ENCODE results near the gene FGF11.
"Not testable (repeated sequence)": the region's sequence is repeated elsewhere in the genome, so short reads cannot be mapped to it uniquely, and the experiment has no call there.

FGF11 gene

DNA sequence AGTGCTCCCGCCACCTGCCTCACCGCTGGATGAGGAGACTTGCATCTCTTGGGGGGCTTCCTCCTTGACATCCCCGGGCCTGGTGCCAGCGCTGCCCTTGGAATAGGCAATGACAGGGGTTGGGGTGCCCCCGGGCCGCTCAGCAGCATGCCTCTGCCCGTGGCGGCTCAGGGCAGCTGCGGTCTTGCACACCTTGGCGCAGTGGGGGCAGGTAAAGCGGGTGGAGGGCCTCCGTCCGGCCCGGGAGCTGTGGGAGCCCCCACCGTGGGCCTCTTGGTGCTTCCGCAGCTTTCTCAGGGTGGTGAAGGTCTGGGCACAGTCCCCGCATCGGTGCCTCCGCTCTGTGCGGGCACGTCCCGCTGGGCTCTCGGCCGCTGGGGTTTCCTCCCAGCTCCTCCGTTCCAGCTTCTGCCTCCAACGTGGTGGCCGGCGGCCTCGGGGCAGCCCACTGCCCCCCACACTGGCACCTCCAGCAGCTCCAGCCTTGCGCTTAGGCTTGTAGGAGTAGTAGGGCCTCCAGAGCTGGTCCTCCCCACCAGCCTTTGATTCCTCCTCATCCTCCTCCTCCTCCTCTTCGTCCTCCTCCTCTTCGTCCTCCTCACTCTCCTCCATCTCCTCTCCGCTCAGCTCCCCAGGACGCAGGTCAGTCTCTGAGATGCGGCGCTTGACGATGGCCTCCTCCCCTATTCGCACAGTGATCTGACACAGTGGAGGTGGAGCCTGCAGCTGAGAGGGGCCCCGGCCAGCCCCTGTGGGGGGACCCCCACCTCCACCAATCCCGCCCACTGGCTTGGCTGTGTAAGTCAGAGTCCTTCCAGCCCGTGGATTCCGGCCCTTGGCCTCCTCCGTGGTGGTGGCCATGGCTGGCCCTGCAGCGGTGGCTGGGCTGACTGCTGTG is 23.4 kb downstream of the FGF11 start:
- DNase-seq (ENCODE audit: low spot score): no peak

DNA sequence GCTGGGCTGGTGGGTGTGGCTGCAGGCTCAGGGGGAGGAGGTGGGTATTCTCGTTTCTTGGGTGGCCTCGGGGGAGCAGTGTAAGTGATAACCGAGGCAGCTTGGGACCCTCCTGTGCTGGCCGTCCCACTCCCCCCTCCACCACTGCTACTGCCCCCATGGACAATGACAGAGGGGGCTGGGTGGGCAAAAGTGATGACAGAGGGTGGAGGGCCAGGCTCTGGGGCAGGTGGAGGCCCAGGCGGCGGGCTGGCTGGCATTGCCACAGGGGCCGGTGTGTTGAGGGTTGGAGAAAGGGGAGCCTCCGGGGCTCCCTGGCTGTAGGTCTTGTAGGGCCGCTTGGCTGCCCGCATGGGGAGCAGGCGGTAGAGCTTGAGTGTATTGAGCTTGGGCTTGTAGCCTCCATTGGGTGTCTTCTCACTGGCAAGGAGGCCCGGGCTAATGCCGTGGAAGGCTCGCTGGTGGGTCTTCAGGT is 24.1 kb downstream of the FGF11 start:
- DNase-seq (ENCODE audit: low spot score): no peak

DNA sequence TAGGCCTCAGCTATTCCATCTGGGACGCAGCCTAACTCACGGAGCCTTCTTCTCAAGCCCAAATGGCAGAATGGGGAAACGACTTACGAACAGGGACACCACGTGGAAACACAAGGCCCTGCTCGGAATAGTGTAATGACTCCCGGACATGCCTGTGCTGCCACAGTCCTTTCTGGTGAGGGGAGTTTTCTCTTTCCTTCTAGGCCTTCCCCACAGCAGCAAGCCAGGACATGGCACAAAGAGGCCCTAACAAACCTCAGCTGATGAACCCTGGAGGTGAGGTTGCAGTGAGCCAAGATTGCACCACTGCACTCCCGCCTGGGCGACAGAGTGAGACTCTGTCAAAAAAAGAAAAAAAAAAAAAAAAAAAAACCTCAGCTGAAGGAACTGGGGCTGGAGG is 24.8 kb downstream of the FGF11 start:
- DNase-seq (ENCODE audit: low spot score): no peak

DNA sequence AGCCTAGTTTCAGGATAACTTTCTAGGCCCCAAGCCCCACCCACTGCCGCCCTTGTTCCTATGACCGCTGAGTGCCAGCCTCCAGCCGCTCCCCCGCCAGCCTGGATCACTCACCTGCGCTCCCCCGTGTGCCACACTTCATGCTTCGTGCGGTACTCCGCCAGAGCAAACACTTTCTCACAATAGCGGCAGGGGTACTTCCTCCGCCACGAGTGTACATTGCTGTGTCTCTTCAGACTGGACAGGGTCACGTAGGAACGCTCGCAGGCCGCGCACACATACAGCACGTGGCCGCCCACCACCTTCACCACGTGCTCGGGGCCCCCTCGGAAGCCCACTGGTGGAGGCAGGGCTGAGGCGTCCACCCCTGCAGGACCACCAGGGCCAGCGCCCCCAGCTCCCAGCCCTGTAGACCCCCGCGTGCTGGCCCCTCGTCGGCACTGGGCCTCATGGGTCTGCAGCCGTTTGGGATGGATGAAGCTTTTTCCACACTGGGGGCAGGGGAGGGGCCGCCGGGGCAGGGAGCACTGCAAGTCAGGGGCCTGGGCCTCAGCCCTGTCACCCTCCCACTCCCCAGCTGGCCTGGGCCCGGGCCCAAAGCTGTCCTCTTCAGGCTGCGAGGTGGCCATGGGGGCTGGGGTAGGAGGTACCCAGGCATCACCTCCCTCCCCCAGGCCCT is 26.4 kb downstream of the FGF11 start:
- DNase-seq (ENCODE audit: low spot score): no peak

DNA sequence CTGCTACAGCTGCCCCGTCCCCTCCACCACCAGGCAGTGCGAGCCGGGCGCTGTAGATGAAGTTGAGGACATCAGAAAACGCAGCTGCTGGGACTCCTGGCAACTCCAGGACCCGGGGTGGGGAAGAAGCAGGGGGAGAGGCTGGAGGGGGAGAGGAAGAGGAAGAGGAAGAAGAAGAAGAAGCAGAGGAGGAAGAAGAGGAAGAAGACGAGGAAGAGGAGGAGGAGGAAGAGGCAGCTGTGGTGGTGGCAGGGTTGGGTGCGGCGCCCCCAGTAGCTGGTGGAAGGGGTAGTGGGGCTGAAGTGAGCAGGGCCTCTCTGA is 27.0 kb downstream of the FGF11 start:
- DNase-seq (ENCODE audit: low spot score): no peak

DNA sequence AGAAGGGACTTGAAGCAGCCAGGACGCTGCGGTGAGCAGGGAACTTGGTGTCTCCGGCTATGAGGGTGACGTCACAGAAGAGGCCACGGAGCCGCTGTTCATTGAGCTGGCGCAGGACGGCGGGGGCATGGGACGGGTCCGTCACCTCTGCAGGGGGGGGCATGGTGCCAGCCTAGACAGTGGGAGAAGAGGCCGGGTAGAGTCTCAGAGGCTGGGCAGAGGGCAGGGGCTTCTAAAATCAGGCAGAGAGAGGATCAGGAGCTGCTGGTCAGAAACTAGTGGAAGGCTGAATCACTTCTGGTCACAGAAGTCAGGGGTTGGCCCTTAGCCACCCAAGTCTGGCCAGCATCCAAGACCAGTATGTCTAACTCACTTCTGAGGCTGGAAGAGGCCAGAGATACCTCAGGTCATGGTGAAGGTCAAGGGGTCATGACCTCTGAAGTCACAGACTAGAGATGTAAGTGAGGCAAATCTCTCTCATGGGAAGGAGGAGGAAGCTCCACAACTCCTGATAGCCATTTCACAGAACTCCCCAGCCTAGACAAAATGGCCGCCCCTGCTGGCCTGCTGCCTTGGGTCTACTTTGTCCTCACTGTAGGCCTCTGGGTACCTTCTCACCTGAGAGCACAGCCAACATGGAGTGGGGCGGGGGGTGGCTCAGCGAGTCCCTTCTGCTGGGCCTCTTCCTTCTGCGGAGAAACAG is 27.5 kb downstream of the FGF11 start:
- DNase-seq (ENCODE audit: low spot score): peak; percentile 63

DNA sequence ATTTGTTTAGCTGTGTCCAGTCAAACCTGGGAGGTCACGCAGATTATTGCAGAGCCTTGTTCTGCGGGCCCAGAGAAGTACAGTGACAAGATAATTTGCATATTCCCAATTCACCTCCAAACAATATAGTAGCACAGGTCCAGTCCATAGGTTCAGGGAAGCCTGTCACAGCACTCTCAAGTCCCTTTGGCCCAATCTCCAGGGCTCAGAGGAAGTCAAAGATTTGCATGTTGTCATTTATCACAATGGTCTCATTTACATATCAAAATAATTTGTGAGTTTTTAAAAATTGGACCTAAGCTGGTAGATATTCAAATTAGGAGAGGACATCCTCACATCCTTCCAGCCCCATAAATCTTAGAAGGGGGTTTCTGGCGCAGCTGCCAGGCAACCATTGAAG is 28.2 kb downstream of the FGF11 start:
- DNase-seq (ENCODE audit: low spot score): no peak

DNA sequence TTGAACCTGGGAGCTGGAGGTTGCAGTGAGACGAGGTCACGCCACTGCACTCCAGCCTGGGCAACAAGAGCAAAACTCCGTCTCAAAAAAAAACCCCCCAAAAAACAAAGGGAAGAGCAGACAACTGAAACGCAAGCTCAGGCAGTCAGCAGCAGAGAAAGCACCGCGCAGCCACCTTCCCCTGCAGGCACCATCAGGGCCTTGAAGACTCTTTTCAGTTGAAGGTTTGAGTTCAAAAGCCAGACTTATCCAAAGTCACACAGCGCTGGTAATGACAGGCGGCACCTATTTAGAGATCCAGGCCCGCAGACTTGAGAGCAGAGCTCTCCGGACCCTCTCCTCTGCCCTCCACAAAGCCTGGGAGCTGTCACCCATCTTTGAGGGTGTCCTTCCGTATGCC is 29.0 kb downstream of the FGF11 start:
- DNase-seq (ENCODE audit: low spot score): no peak

DNA sequence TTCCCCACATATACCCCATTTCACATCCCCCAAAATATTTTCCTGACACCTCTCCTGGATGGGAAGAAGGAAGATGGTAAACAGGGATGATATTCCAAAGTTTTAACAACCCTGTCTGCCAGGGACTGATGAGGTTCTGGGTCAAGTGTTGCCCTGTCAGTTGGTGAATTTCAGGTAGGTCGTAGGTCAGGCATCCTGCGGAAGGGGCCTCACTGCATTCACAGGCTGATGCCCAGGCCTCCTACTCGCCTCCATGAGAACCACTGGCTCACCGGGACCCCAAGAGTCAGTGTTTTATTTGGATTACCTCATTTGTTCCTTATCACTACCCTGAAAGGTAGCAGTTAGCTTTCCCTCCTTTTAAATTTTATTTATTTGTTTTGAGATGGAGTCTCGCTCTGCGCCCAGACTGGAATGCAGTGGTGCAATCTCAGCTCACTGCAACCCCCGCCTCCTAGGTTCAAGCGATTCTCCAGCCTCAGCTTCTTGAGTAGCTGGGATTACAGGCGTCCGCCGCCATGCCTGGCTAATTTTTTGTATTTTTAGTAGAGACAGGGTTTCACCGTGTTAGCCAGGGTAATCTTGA is 29.6 kb downstream of the FGF11 start:
- no peak for DNase-seq (ENCODE audit: low spot score)

DNA sequence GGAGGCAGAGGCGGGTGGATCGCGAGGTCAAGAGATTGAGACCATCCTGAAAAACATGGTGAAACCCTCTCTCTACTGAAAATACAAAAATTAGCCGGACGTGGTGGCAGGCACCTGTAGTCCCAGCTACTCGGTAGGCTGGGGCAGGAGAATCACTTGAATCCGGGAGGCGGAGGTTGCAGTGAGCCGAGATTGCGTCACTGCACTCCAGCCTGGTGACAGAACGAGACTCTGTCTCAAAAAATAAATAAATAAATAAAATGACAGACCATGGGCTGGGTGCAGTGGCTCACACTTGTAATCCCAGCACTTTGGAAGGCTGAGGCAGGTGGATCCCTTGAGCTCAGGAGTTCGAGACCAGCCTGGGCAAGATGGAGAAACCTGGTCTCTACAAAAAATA is 30.5 kb downstream of the FGF11 start:
- not testable (repeated sequence) for DNase-seq (ENCODE audit: low spot score)

DNA sequence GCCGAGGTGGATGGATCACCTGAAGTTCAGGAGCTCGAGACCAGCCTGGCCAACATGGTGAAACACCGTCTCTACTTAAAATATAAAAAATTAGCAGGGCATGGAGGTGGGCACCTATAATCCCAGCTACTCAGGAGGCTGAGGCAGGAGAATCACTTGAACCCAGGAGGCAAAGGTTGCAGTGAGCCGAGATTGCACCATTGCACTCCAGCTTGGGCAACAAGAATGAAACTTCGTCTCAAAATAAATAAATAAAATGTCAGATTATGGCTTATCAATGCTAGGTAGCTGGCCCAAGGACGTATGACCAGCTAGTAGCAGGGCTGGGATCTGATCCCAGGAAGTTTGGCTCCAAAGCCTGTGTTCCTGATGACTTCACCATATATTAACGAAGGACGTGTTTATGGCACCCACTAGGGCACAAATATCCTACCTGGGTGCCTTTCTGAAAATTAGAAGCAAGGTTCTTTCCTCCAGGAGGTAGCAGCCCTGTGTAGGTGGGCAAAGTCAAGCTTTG is 31.2 kb downstream of the FGF11 start:
- not testable (repeated sequence) for DNase-seq (ENCODE audit: low spot score)

DNA sequence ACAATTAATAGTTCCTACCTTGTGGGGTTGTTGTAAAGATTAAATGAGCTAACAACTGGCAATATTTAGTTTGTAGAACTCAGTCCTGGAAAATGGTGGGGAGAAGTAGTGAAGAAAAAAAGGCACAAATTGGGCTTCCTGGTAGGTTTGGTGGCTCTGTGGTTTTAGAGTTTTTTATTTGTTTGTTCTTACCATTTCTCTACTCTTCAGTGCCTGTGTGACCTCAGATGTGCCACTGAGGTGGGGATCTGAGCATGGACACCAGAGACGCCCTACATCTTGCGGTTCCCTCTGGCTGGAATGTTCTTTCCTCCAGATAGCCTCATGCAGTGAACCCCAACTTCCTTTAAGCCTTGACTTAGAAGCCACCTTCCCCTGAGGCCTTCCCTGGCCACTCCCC is 32.4 kb downstream of the FGF11 start:
- DNase-seq (ENCODE audit: low spot score): no peak

DNA sequence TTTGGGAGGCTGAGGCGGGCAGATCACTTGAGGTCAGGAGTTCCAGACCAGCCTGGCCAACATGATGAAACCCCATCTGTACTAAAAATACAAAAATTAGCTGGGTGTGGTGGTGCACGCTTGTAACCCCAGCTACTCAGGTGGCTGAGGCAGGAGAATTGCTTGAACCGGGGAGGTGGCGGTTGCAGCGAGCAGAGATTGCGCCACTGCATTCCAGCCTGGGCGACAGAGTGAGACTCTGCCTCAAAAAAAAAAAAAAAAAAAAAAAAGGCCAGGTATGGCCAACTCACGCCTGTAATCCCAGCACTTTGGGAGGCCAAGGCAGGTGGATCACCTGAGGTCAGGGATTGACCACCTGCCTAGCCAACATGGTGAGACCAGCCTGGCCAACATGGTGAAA is 35.5 kb downstream of the FGF11 start:
- DNase-seq (ENCODE audit: low spot score): not testable (repeated sequence)

DNA sequence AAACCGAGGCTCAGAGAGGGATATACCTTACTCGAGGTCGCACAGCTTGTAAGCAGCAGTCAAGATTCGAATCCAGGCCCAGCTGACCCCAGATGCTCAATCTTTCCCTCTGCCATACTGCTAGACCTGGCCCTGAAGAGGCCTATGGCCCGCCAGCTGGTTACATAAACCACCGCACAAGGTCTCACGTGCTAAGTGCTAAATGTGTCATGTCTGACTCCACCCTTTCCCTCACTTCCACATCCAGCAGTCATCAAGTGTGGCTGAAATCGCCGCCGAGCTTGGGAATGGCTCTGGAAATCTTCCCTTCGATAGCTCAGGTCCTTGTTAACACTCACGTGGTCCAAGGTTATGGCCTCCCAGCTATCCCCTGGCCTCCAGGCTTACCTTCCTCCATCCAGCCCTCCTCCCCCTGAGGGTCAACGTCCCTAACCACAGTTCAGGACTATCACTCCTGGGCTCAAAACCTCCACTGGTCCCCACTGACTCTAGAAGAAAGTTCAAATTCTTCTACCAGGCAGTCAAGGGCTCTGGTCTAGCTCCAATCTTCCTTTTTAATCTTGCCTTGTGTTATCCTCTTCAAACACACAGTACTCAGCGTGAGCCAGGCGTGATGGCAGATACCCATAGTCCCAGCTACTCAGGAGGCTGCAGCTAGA is 36.6 kb downstream of the FGF11 start:
- DNase-seq (ENCODE audit: low spot score): no peak

DNA sequence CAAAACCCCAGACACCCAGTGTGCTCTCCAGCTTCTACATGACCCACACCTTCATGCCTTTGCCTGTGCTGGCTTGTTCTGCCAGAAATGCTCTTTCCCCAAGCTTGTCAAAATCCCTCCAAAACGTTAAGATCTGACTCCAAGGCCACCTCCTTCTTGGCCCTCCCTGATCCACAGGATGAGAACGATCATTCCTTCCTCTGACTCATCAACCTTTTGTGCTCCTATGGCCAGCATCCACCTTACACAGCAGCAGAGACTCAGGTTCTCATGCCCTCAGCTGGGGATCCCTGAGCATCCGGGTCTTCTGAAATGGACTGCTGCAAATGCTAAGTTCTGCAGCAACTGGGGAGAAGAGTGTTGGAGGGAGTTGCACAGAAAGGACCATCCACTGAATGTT is 37.2 kb downstream of the FGF11 start:
- DNase-seq (ENCODE audit: low spot score): peak; percentile 37

DNA sequence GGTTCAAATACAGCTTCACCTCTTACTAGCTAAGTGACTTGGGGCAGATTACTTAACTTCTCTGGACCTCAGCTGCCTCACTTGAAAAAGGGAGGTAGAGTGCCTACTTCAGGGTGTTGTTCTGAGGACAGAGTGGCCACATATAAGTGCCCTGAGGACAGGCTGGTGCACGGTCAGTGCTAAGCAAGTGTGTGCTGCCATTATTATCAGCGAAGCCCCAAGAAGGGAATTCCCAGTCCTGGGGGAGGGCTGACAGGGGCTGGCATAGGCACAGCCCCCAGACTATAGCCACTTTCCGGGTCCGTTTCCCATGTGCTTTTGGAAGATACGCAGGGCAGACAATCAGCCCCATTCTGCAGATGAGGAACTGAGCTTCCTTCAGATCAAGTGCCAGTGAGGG is 37.6 kb downstream of the FGF11 start:
- no peak for DNase-seq (ENCODE audit: low spot score)

DNA sequence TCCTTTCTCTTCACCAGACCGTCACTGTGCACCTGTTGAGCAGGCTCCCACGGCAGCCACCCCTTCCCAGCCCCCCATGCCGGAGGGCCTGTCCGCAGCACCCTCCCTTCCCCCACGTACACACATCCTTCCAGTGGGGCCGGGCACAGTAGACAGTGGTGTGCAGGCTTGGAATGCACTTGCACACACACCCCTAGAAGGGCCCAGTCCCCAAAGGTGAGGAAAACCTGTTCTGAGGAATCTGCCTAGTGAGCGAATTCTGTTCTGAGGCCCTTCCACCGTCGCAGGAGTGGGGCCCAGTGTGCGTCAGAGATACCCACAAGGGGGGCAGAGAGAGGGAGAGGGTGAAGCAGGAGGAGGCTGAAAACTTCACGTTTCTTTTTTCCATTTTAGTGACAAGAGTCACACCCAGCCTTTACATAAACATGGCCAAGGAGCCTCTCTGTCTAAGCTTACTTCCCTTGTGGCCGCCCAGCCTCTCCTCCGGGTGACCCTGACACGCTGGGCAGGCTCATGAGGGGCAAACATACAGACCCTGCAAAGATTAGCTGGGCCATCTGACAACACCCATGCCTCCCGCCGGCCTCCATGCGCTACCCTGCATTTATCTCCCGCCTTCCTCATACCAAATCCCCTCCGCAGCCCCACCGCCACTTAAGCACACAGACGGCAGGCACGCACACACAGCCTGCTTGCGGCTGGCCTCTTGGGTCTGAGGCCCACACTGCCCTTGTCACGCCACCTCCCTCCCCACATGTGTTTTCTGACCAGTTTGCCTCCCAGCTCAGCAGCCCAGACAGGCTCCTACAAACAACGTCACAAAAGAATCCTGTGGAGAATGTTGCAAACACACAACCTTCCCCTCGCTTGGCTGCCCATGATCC is 38.3 kb downstream of the FGF11 start:
- no peak for DNase-seq (ENCODE audit: low spot score)

DNA sequence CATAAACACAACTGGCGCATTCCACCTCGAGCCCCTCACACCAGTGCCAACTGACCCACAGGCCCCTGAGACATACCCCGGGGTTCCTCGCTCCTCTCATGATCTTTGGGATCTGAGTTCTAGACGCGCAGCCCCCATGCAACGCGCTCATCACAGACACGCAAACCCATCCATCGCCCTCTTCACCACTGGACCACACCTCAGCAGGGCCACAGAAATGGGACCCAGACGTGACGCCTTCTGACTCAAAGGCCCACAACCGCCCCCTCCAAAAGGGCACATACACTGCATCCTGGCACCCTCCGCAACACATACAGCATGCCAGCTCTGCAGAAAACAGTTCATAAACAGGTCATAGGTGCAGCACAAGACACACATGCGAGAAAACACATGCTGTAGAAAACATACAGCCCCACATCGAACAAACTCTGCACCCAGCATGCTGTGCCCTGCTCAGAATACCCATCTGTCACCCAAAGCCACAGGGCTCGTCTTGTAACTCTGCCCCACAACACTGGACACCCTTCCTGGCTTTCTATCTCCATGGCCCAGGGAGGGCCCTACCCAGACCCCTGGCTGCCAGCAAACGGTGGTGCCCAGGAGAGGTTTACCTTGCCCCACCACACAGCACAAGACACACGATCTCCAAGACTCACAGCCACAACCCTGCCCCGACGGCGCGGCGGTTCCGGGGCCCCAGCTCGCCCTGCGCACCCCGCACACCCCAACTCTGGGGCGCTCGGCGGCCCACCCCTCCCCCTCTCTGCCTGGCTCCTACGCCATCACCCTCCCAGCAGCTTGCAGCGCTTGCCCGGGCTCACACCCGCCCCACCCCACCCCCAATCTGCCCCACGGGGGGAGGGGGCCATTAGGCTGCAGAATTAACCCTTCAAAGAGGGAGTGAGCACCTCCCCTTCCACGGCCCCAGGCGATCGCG is 39.2 kb downstream of the FGF11 start:
- peak; percentile 60 for DNase-seq (ENCODE audit: low spot score)

DNA sequence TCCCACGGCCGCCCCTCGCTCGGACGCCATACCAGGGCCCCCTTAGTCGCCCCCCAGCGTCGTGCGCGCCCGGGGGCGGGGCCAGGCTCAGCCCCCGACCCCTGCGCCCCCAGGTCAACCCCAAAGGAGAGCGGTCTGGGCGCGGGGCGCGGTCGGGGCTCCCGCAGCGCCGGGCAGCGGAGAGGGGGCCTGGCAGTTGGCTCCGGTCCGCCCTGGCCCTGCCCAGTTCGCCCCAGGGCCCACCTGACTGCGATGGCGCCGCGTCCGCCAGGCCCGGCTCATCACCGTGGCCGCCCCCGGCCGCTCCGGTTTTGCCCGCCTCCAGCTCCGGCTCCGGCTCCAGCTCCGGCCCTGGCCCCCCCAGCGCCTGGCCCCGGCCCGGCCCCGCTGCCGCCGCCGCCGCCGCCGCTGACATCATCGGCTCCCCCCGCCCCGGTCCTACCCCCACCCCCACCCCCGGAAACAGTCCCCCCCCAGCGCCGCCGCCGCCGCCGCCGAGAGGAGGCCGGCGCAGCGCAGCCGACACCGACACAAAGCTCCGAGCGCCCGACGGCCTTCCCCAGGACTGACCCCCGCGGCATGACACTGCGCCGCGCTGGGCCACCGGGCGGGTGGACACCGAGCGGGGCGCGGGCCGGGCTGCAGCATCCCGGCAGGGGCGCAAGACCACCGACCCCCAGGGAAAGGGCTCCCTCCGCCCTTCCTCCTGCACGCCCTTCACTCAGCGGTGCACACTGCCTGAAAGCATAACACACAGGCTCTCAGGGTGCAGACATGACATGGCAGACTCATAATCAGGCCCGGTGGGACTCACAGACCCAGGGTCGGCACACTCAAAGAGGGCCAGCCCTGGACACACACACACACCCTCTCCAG is 40.1 kb downstream of the FGF11 start, which contains the start of gene ZBTB4:
ZBTB4 (minus strand) TSS at position 419 of the 876 bp plus-strand sequence. CDS start 12,830 bp downstream, outside the sequence.
- DNase-seq (ENCODE audit: low spot score): peak; percentile 49
